Measurements from ENCODE around the gene GOT1. TPM values are rescaled to one million over a fixed set of nuclear protein-coding genes. Genes with fewer than 3 reads are reported as not detected.

Gene GOT1
- total and polyA plus RNA-seq, 2 experiments from 2014 or later, result 36.8 to 37.7 TPM

DNA sequence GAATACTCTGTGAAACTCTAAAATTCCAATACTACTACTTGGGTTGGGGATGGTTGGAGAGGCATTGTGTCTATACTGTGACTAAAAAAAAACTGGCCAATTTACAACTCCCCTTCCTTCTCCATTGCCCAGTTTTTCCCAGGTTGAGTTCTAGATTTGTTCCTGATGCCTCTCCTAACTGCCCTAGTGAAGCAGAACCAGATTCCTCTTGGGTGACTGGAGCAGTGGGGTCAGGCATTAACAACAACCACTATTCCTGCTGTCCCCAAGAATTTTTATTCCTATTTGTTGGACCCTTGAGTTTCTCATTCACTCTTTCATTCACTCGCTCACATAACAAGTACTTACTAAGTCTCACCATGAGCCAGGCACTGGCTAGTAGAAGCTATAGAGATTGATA, 5.8 kb downstream of the GOT1 start:
- no peak overlapping the region for H3K27ac Mint-ChIP-seq

GRCh38 chr10:99422529-99423096, 7.8 kb downstream of the GOT1 start:
- H3K36me3 Mint-ChIP-seq (ENCODE audit: low read depth), result peaks cover 26% of the 10 kb centered on the region

More for the DNA sequence above, 5.8 kb downstream of the GOT1 start:
- Mint-ChIP-seq H3K36me3 (ENCODE audit: low read depth) (peaks cover 8% of the 10 kb centered on the region), H3K27me3 (ENCODE audit: insufficient read depth, low read depth, poor library complexity) (peaks cover 4% of the 10 kb centered on the region), H3K4me1 (peaks cover 9% of the 10 kb centered on the region; the same call in 2 of the 3 replicates), H3K4me3 (no peak overlapping the region), H3K9me3 (no peaks in the 10 kb centered on the region)
- no peak for TF ChIP-seq EZH2phosphoT487 (IDR thresholded peaks at IDR 0.05; ENCODE audit: unreplicated experiment)
- TF ChIP-seq EZH2 (IDR thresholded peaks at IDR 0.05; ENCODE audit: low read depth, unreplicated experiment), result no peak
- TF ChIP-seq CTCF (conservative IDR thresholded peaks at IDR 0.05; ENCODE audit: low read depth in 2 of 2), result no peak
- Histone ChIP-seq H4K20me1 (replicated peaks; ENCODE audit: insufficient read depth) (peaks cover 12% of the 10 kb centered on the region), H3K9me2 (ENCODE audit: insufficient read depth) (no peaks in the 10 kb centered on the region), H3K79me2 (replicated peaks; ENCODE audit: insufficient read depth) (peaks cover 60% of the 10 kb centered on the region), H2AFZ (no peak overlapping the region), H3K4me1 (ENCODE audit: insufficient read depth) (peaks cover 4% of the 10 kb centered on the region; the same call in 1 of the 2 replicates), H3K27me3 (ENCODE audit: insufficient read depth) (no peaks in the 10 kb centered on the region), H3F3A (replicated peaks; ENCODE audit: low read depth) (no peaks in the 10 kb centered on the region), H3K36me3 (ENCODE audit: insufficient read depth) (peaks cover 12% of the 10 kb centered on the region; the same call in 1 of the 2 replicates), H3K27ac (ENCODE audit: low read depth) (no peak overlapping the region), H3K4me3 (no peak overlapping the region), H3K4me2 (no peak overlapping the region)
- DNase-seq (ENCODE audit: low spot score) (no peak), ATAC-seq (no peak)

GRCh38 chr10:99421233-99421739, 9.1 kb downstream of the GOT1 start:
- no peak overlapping the region for H3K27ac ChIP-seq (ENCODE audit: low read depth)
- H3K4me1 ChIP-seq (ENCODE audit: insufficient read depth), result no peaks in the 10 kb centered on the region
- no peaks in the 10 kb centered on the region for H3K27me3 ChIP-seq (ENCODE audit: insufficient read depth)
- no peaks in the 10 kb centered on the region for H3K27me3 Mint-ChIP-seq (ENCODE audit: insufficient read depth, low read depth, poor library complexity)
- DNase-seq (ENCODE audit: low spot score) (no peak), ATAC-seq (no peak)
- no peaks in the 10 kb centered on the region for H3K4me1 Mint-ChIP-seq
- no peak overlapping the region for H3K4me3 Mint-ChIP-seq
- peaks cover 8% of the 10 kb centered on the region for H4K20me1 ChIP-seq (replicated peaks; ENCODE audit: insufficient read depth)
- no peaks in the 10 kb centered on the region for H3F3A ChIP-seq (replicated peaks; ENCODE audit: low read depth)
- TF ChIP-seq STAT1 (IDR thresholded peaks at IDR 0.05; ENCODE audit: unreplicated experiment) (no peak), CTCF (conservative IDR thresholded peaks at IDR 0.05; ENCODE audit: low read depth in 2 of 2) (no peak), EZH2 (IDR thresholded peaks at IDR 0.05; ENCODE audit: low read depth, unreplicated experiment) (no peak), NANOG (IDR thresholded peaks at IDR 0.05; ENCODE audit: borderline replicate concordance) (no peak), ETS1 (IDR thresholded peaks at IDR 0.05) (no peak), POLR2AphosphoS5 (IDR thresholded peaks at IDR 0.05; ENCODE audit: low read depth) (no peak)
- peaks cover 12% of the 10 kb centered on the region; the same call in 1 of the 2 replicates for H3K36me3 ChIP-seq (ENCODE audit: insufficient read depth)
- H2AFZ ChIP-seq, result no peak overlapping the region
- no peak overlapping the region for H3K4me2 ChIP-seq
- H3K79me2 ChIP-seq (replicated peaks; ENCODE audit: insufficient read depth), result peaks cover 34% of the 10 kb centered on the region
- H3K9me3 Mint-ChIP-seq, result no peaks in the 10 kb centered on the region
- H3K27ac Mint-ChIP-seq, result no peak overlapping the region
- H3K36me3 Mint-ChIP-seq (ENCODE audit: low read depth), result peaks cover 28% of the 10 kb centered on the region
- H3K4me3 ChIP-seq, result no peak overlapping the region
- H3K9me2 ChIP-seq (ENCODE audit: insufficient read depth), result no peaks in the 10 kb centered on the region

More at GRCh38 chr10:99422529-99423096, 7.8 kb downstream of the GOT1 start:
- H3K4me1 ChIP-seq (ENCODE audit: insufficient read depth), result no peaks in the 10 kb centered on the region
- Mint-ChIP-seq H3K9me3 (no peaks in the 10 kb centered on the region), H3K4me1 (no peaks in the 10 kb centered on the region), H3K27me3 (ENCODE audit: insufficient read depth, low read depth, poor library complexity) (no peaks in the 10 kb centered on the region), H3K4me3 (no peak overlapping the region), H3K27ac (no peak overlapping the region)
- no peak overlapping the region for H2AFZ ChIP-seq
- no peaks in the 10 kb centered on the region for H3K27me3 ChIP-seq (ENCODE audit: insufficient read depth)
- H3K4me3 ChIP-seq, result no peak overlapping the region
- H3F3A ChIP-seq (replicated peaks; ENCODE audit: low read depth), result no peaks in the 10 kb centered on the region
- H3K79me2 ChIP-seq (replicated peaks; ENCODE audit: insufficient read depth), result peaks cover 39% of the 10 kb centered on the region
- no peaks in the 10 kb centered on the region for H3K9me2 ChIP-seq (ENCODE audit: insufficient read depth)
- no peak for ATAC-seq
- peaks cover 8% of the 10 kb centered on the region for H4K20me1 ChIP-seq (replicated peaks; ENCODE audit: insufficient read depth)
- H3K36me3 ChIP-seq (ENCODE audit: insufficient read depth), result peaks cover 12% of the 10 kb centered on the region; the same call in 1 of the 2 replicates
- DNase-seq (ENCODE audit: low spot score), result no peak
- H3K4me2 ChIP-seq, result no peak overlapping the region
- TF ChIP-seq STAT1 (IDR thresholded peaks at IDR 0.05; ENCODE audit: unreplicated experiment) (no peak), ZNF331 (CRISPR knock-in tag; IDR thresholded peaks at IDR 0.05; ENCODE audit: low read depth) (no peak), EZH2 (IDR thresholded peaks at IDR 0.05; ENCODE audit: low read depth, unreplicated experiment) (no peak), JUNB (IDR thresholded peaks at IDR 0.05; ENCODE audit: unreplicated experiment) (no peak)
- H3K27ac ChIP-seq (ENCODE audit: low read depth), result no peak overlapping the region
